Spleen (tissue), 7 donors: Measurements from ENCODE around the gene TBC1D10A.

ENCODE experiments used
- CTCF ChIP-seq, 11 experiments: fragments of 200-600 bp in 7 of 11; fragments of 450-650 bp in 4 of 11; sonication (generic) in 4 of 11; IDR thresholded peaks in 8 of 11; conservative IDR thresholded peaks in 3 of 11; 1 replicate in 7 of 11; 2 replicates in 4 of 11; pipeline versions ENCODE4 v1.4.0 to v1.8.0; 2016 to 2021; ENCODE audit warnings: antibody characterized with exemption in 11 of 11, inconsistent platforms in 4 of 11, mild to moderate bottlenecking in 1 of 11
- POLR2A ChIP-seq, 3 donors: fragments of 450-650 bp; IDR thresholded peaks; one replicate each; pipeline ENCODE4 v1.5.1; 2017; ENCODE audit warnings: antibody characterized with exemption in 3 of 3, mild to moderate bottlenecking in 1 of 3
- POLR2AphosphoS5 ChIP-seq, 3 donors: sonication (generic); formaldehyde crosslinking; IDR thresholded peaks; one replicate each; pipeline ENCODE4 v1.5.1; 2017; ENCODE audit warnings: antibody characterized with exemption in 3 of 3
- donor health status: DM: no; HTN: no; CAD: no; lungs with moderate emphysema.
- donor health status: DM: no; HTN: no; CAD: no.
- donor health status: DM: no; HTN: no; CAD: no.

GRCh38 chr22:30296324-30296723 lies 30.4 kb downstream of the TBC1D10A start:
- no peak for TF ChIP-seq POLR2A (IDR thresholded peaks at IDR 0.05)
- no peak for TF ChIP-seq CTCF (IDR thresholded peaks at IDR 0.05 in 8 of 11, conservative IDR thresholded peaks at IDR 0.05 in 3 of 11)
- TF ChIP-seq POLR2AphosphoS5 (IDR thresholded peaks at IDR 0.05): no peak
